H1 (cell line): ENCODE data around the gene SEMA4C. TPM values are rescaled to one million over a fixed set of nuclear protein-coding genes. Genes with fewer than 3 reads are reported as not detected.
A peak's percentile ranks its signal among the peaks of the same experiment; 100 is the strongest.

Experiments used
- CTCF ChIA-PET: fragments of 300-600 bp; sonication (Branson Sonifier 250); formaldehyde crosslinking; loops from one replicate; lab custom pipeline; 2021; ENCODE audit not compliant: partially characterized antibody; lab: Charles Lee
- POLR2A ChIA-PET: fragments of 300-600 bp; sonication (Branson Sonifier 250); formaldehyde crosslinking; loops from one replicate; lab custom pipeline; 2021; ENCODE audit warnings: inconsistent platforms; ENCODE audit not compliant: partially characterized antibody; lab: Charles Lee
- DNase-seq, 2 experiments: peaks; one replicate each; pipeline versions ENCODE4 v3.0.0 to v3.0.0-alpha.2; 2010 to 2022; ENCODE audit warnings: low spot score in 2 of 2, low read depth in 1 of 2, mixed read lengths in 1 of 2
- FAIRE-seq: peaks from 2 replicates; lab custom pipeline; 2011; peaks lifted over from hg19 to GRCh38; lab: Jason Lieb, UNC
- H2AFZ ChIP-seq: 2 replicates; pipeline ENCODE4 v1.8.1; 2012; ENCODE audit warnings: low read length, inconsistent platforms
- H2AK5ac ChIP-seq: 2 replicates; pipeline ENCODE4 v1.6.1; 2013; ENCODE audit warnings: low read depth, low read length
- H2BK120ac ChIP-seq: replicated peaks from 2 replicates; pipeline ENCODE3; 2013; ENCODE audit warnings: low read depth, low read length, inconsistent platforms
- H2BK12ac ChIP-seq: 2 replicates; pipeline ENCODE4 v1.6.1; 2013; ENCODE audit warnings: low read depth, low read length
- H2BK15ac ChIP-seq: 2 replicates; pipeline ENCODE4 v1.6.1; 2013; ENCODE audit warnings: low read length
- H2BK20ac ChIP-seq: 2 replicates; pipeline ENCODE4 v1.6.1; 2013; ENCODE audit warnings: low read length
- H2BK5ac ChIP-seq: 2 replicates; pipeline ENCODE4 v1.6.1; 2013; ENCODE audit warnings: low read depth, low read length
- H3K14ac ChIP-seq: 2 replicates; pipeline ENCODE4 v1.6.1; 2013; ENCODE audit warnings: inconsistent platforms; ENCODE audit not compliant: insufficient read length
- H3K18ac ChIP-seq: 2 replicates; pipeline ENCODE4 v1.6.1; 2013; ENCODE audit warnings: low read length; ENCODE audit errors: extremely low read depth
- H3K23ac ChIP-seq: 2 replicates; pipeline ENCODE4 v1.6.1; 2013; ENCODE audit warnings: inconsistent platforms; ENCODE audit not compliant: insufficient read length
- H3K23me2 ChIP-seq: 2 replicates; pipeline ENCODE4 v1.6.1; 2013; ENCODE audit warnings: low read depth, low read length
- H3K27ac ChIP-seq: 2 replicates; pipeline ENCODE4 v1.6.1; 2011; ENCODE audit warnings: low read depth, low read length, inconsistent platforms
- H3K27me3 ChIP-seq, 4 experiments: replicated peaks in 1 of 4; 1 replicate in 1 of 4; 2 replicates in 3 of 4; pipeline versions ENCODE4 v1.6.1 to v1.8.1; 2011 to 2013; ENCODE audit warnings: low read length in 3 of 4, mild to moderate bottlenecking in 3 of 4, inconsistent platforms in 2 of 4, mixed read lengths in 2 of 4, moderate library complexity in 1 of 4; ENCODE audit not compliant: control insufficient read depth in 3 of 4, insufficient read depth in 3 of 4; ENCODE audit errors: extremely low read depth in 1 of 4
- H3K36me3 ChIP-seq, 4 experiments: 2 replicates each; pipeline versions ENCODE4 v1.6.1 to v1.8.1; 2011 to 2013; ENCODE audit warnings: mild to moderate bottlenecking in 4 of 4, low read length in 3 of 4, moderate library complexity in 2 of 4, control low read depth in 1 of 4, inconsistent platforms in 1 of 4; ENCODE audit not compliant: insufficient read depth in 4 of 4, control insufficient read depth in 2 of 4
- H3K4ac ChIP-seq: replicated peaks from 2 replicates; pipeline ENCODE3; 2013; ENCODE audit warnings: low read length, low read depth, mixed read lengths, inconsistent platforms; ENCODE audit not compliant: insufficient read length
- H3K4me1 ChIP-seq, 4 experiments: replicated peaks in 1 of 4; 1 replicate in 1 of 4; 2 replicates in 3 of 4; pipeline versions ENCODE4 v1.6.1 to v1.8.1; 2011 to 2013; ENCODE audit warnings: low read length in 3 of 4, inconsistent platforms in 2 of 4, mixed read lengths in 1 of 4; ENCODE audit not compliant: insufficient read depth in 4 of 4, control insufficient read depth in 3 of 4
- H3K4me2 ChIP-seq, 2 experiments: 2 replicates each; pipeline versions ENCODE4 v1.6.1 to v1.8.1; 2011 to 2013; ENCODE audit warnings: low read depth in 2 of 2, low read length in 2 of 2, control low read depth in 1 of 2, inconsistent platforms in 1 of 2, mild to moderate bottlenecking in 1 of 2; ENCODE audit not compliant: insufficient read depth in 1 of 2
- H3K4me3 ChIP-seq, 4 experiments: fragments of 200-600, 300-600 bp in 1 of 4; sonication (generic), shearing (Covaris generic), sonication (Bioruptor Twin) in 1 of 4; 2 replicates each; pipeline versions ENCODE4 v1.5.1 to v1.8.1; 2011 to 2016; ENCODE audit warnings: low read length in 4 of 4, low read depth in 3 of 4, control low read depth in 2 of 4, inconsistent platforms in 2 of 4, mild to moderate bottlenecking in 2 of 4, mixed read lengths in 1 of 4, moderate library complexity in 1 of 4; ENCODE audit not compliant: insufficient read depth in 2 of 4; ENCODE audit errors: extremely low read depth in 1 of 4
- H3K56ac ChIP-seq: replicated peaks from 2 replicates; pipeline ENCODE3; 2013; ENCODE audit warnings: low read depth, mild to moderate bottlenecking, mixed read lengths, low read length, inconsistent platforms; ENCODE audit not compliant: insufficient read length
- H3K79me1 ChIP-seq: 2 replicates; pipeline ENCODE4 v1.6.1; 2013; ENCODE audit warnings: low read depth, low read length, control low read depth
- H3K79me2 ChIP-seq, 2 experiments: 2 replicates each; pipeline versions ENCODE4 v1.6.1 to v1.8.1; 2012 to 2013; ENCODE audit warnings: low read length in 2 of 2, mild to moderate bottlenecking in 2 of 2, inconsistent platforms in 1 of 2; ENCODE audit not compliant: insufficient read depth in 2 of 2, control insufficient read depth in 1 of 2
- H3K9ac ChIP-seq, 4 experiments: replicated peaks in 1 of 4; 1 replicate in 1 of 4; 2 replicates in 3 of 4; pipeline versions ENCODE4 v1.6.1 to v1.8.1; 2011 to 2013; ENCODE audit warnings: low read depth in 3 of 4, low read length in 3 of 4, control low read depth in 2 of 4, mild to moderate bottlenecking in 2 of 4, moderate library complexity in 2 of 4, inconsistent platforms in 1 of 4; ENCODE audit errors: extremely low read depth in 1 of 4
- H3K9me3 ChIP-seq, 2 experiments: 2 replicates each; pipeline versions ENCODE4 v1.6.1 to v1.8.1; 2012 to 2013; ENCODE audit warnings: mild to moderate bottlenecking in 2 of 2, moderate library complexity in 2 of 2, control low read depth in 1 of 2, inconsistent platforms in 1 of 2, low read depth in 1 of 2, low read length in 1 of 2, mixed read lengths in 1 of 2; ENCODE audit not compliant: insufficient read depth in 2 of 2
- H4K20me1 ChIP-seq, 2 experiments: replicated peaks in 1 of 2; 2 replicates each; pipeline versions ENCODE3 to v1.8.1; 2011 to 2013; ENCODE audit warnings: inconsistent platforms in 2 of 2, low read length in 2 of 2, mild to moderate bottlenecking in 1 of 2; ENCODE audit not compliant: insufficient read depth in 2 of 2, control insufficient read depth in 1 of 2
- H4K5ac ChIP-seq: 2 replicates; pipeline ENCODE4 v1.6.1; 2013; ENCODE audit warnings: low read length, low read depth, mixed read lengths, inconsistent platforms; ENCODE audit not compliant: insufficient read length
- H4K8ac ChIP-seq: 2 replicates; pipeline ENCODE4 v1.8.0; 2013; ENCODE audit warnings: mild to moderate bottlenecking, moderate library complexity, low read length, inconsistent platforms; ENCODE audit not compliant: insufficient read depth; ENCODE audit errors: extremely low read depth
- H4K91ac ChIP-seq: replicated peaks from 2 replicates; pipeline ENCODE3; 2013; ENCODE audit warnings: low read length, mixed read lengths, inconsistent platforms; ENCODE audit not compliant: insufficient read length
- CBX8 ChIP-seq: fragments of 300-800, 300-1000 bp; sonication (generic); IDR thresholded peaks from 2 replicates; pipeline ENCODE4 v1.7.1; 2016; ENCODE audit warnings: low read depth, low read length, borderline replicate concordance
- CHD2 ChIP-seq: IDR thresholded peaks from 2 replicates; pipeline ENCODE4 v1.6.1; 2012; ENCODE audit warnings: low read length, improper control_type of control experiment
- EP300 ChIP-seq, 2 experiments: IDR thresholded peaks; 1 replicate in 1 of 2; 2 replicates in 1 of 2; pipeline ENCODE4 v1.6.1; 2011 to 2012; ENCODE audit warnings: low read depth in 2 of 2, low read length in 2 of 2, mild to moderate bottlenecking in 2 of 2, borderline replicate concordance in 1 of 2, inconsistent platforms in 1 of 2, moderate library complexity in 1 of 2
- GTF2F1 ChIP-seq: IDR thresholded peaks from 2 replicates; pipeline ENCODE4 v1.6.1; 2012; ENCODE audit warnings: low read depth, low read length, improper control_type of control experiment, borderline replicate concordance
- KDM4A ChIP-seq: IDR thresholded peaks from one replicate; pipeline ENCODE4 v1.7.1; 2012; ENCODE audit warnings: low read depth, mild to moderate bottlenecking, moderate library complexity, low read length, inconsistent platforms; ENCODE audit not compliant: severe bottlenecking
- KDM5A ChIP-seq: fragments of 200-600 bp; IDR thresholded peaks from 2 replicates; pipeline ENCODE4 v1.7.1; 2012; ENCODE audit warnings: mild to moderate bottlenecking, low read length, inconsistent platforms, mixed read lengths
- RAD21 ChIP-seq, 2 experiments: IDR thresholded peaks in 1 of 2; conservative IDR thresholded peaks in 1 of 2; 2 replicates each; pipeline ENCODE4 v1.6.1; 2011; ENCODE audit warnings: low read depth in 2 of 2, low read length in 2 of 2, improper control_type of control experiment in 1 of 2, inconsistent platforms in 1 of 2, mild to moderate bottlenecking in 1 of 2, moderate library complexity in 1 of 2
- RBBP5 ChIP-seq: IDR thresholded peaks from 2 replicates; pipeline ENCODE4 v1.7.1; 2012; ENCODE audit warnings: low read depth, mild to moderate bottlenecking, inconsistent platforms, low read length, moderate library complexity, borderline replicate concordance
- RXRA ChIP-seq: IDR thresholded peaks from 2 replicates; pipeline ENCODE4 v1.6.1; 2011; ENCODE audit warnings: low read depth, mild to moderate bottlenecking, low read length, moderate library complexity; ENCODE audit not compliant: insufficient read depth
- TCF12 ChIP-seq: IDR thresholded peaks from 2 replicates; pipeline ENCODE4 v1.6.1; 2011; ENCODE audit warnings: low read depth, mild to moderate bottlenecking, low read length
- WGBS, 2 experiments: shearing (Covaris generic) in 1 of 2; methylation state at CpG; one replicate each; pipeline versions ENCODE4 v1.1.6 to v1.1.7; 2013 to 2015; ENCODE audit warnings: low lambda C conversion rate in 2 of 2, mixed read lengths in 2 of 2, inconsistent platforms in 1 of 2, low coverage in 1 of 2, missing lambda C conversion rate in 1 of 2; ENCODE audit not compliant: insufficient replicate concordance in 2 of 2, insufficient coverage in 1 of 2, insufficient read length in 1 of 2; ENCODE audit errors: extremely low coverage in 1 of 2, missing lambda C conversion rate in 1 of 2; 5-methylcytosine and 5-hydroxymethylcytosine counted together
- polyA plus RNA-seq, 7 experiments: library from polyadenylated mRNA; depleted of rRNA in 3 of 7; stranded (reverse) in 5 of 7; unstranded in 2 of 7; fragments of >200 nt in 5 of 7; fragments of 200-250 nt in 2 of 7; gene quantifications; 1 replicate in 5 of 7; 2 replicates in 1 of 7; 4 replicates in 1 of 7; pipeline versions ENCODE4 v1.2.1 to v1.2.3, GENCODE V29; 2011 to 2013; ENCODE audit warnings: missing spikeins in 2 of 7, mixed read lengths in 2 of 7
- total RNA-seq: library from RNA; stranded (reverse); fragmentation: NEBNext Ultra II Directional; extraction: Animal tissue kit (Norgen Biotek cat#: 25700); gene quantifications from 2 replicates; pipeline ENCODE4 v1.2.1, GENCODE V29; 2021

SEMA4C gene
- total and polyA plus RNA-seq, 2 of the 8 experiments (the other 6 are each of a cell fraction or from before 2014, with no cell fraction given), result 47.5 to 67.3 TPM

GRCh38 chr2:96881349-96882195 is 11.7 kb upstream of the SEMA4C start:
- Histone ChIP-seq H2BK20ac (peak overlapping the region; percentile 99), H3K4me2 (peak overlapping the region; percentile 49 to 74), H2BK12ac (peak overlapping the region; percentile 100), H3K56ac (peak overlapping the region; percentile 0), H3K4me1 (peaks cover 3 to 27% (median 15%) of the 10 kb centered on the region in 4 experiments), H2BK120ac (peak overlapping the region; percentile 63), H3K18ac (peak overlapping the region; percentile 99), H2AK5ac (peak overlapping the region; percentile 66), H3K36me3 (no peaks in the 10 kb centered on the region), H4K8ac (no peak overlapping the region), H3K79me2 (no peaks in the 10 kb centered on the region), H4K5ac (peak overlapping the region; percentile 82), H3K79me1 (no peaks in the 10 kb centered on the region), H3K9me3 (no peaks in the 10 kb centered on the region), H3K23ac (no peak overlapping the region), H4K20me1 (no peaks in the 10 kb centered on the region), H3K27ac (0 out of 2 replicates have a peak overlapping the region, but pooled peaks have one; percentile 8), H2AFZ (0 out of 2 replicates have a peak overlapping the region, but pooled peaks have one; percentile 68), H3K9ac (no peak overlapping the region; a peak in 2 of 7 replicates), H2BK15ac (0 out of 2 replicates have a peak overlapping the region, but pooled peaks have one; percentile 72), H3K27me3 (peaks cover 0 to 2% (median under 1%) of the 10 kb centered on the region in 4 experiments; a peak in 2 of 7 replicates), H3K4ac (no peak overlapping the region), H3K14ac (peak overlapping the region; percentile 11), H3K4me3 (peak overlapping the region in 2 of 4 experiments; percentile 7 to 36; a peak in 4 of 8 replicates), H4K91ac (peak overlapping the region; percentile 99), H2BK5ac (peak overlapping the region; percentile 95), H3K23me2 (peaks cover 2% of the 10 kb centered on the region; the same call in 1 of the 2 replicates)
- ChIA-PET CTCF (interaction anchor here (0.6 to 4.1 kb wide), 8 partner anchors 7 to 111 kb away, joined by 3 to 27 read pairs (median 7); partner anchors contain the start of genes ANKRD39 and SEMA4C), POLR2A (interaction anchor here (0.6 to 4.9 kb wide), 9 partner anchors 9 to 68 kb away, joined by 3 to 25 read pairs (median 5); partner anchors contain the start of gene ANKRD39)
- FAIRE-seq, result peak; percentile 42
- 18% methylated on average over 10 of the region's 10 CpGs; no CpG with 5 or more reads in 1 of the 2 experiments for WGBS, 2 experiments
- DNase-seq, result peak in 1 of 2 experiments; percentile 53
- TF ChIP-seq RAD21 (IDR thresholded peaks at IDR 0.05 in 1 of 2, conservative IDR thresholded peaks at IDR 0.05 in 1 of 2; ENCODE audit: low read depth in 2 of 2, low read length in 2 of 2) (no peak), CHD2 (no peak), KDM4A (no peak), RXRA (no peak), RBBP5 (peak; percentile 39; the same call in 1 of the 2 replicates), CBX8 (no peak), TCF12 (no peak), KDM5A (no peak), EP300 (IDR thresholded peaks at IDR 0.05; ENCODE audit: borderline replicate concordance in 1 of 2, low read depth in 2 of 2, low read length in 2 of 2) (no peak), GTF2F1 (no peak)
